Stimulated activated CD4-positive, alpha-beta T cell treated with anti-CD3 and anti-CD28 coated beads, Interleukin-12 subunit alpha, Interleukin-12 subunit beta, amount 100 ng/mL, for 24 hours (primary cell): Measurements from ENCODE around the gene ERCC6L2.
A peak's percentile ranks its signal among the peaks of the same experiment; 100 is the strongest.

ENCODE experiments used
- DNase-seq, 2 experiments: peaks; one replicate each; pipeline ENCODE4 v3.0.0-alpha.2; 2020; ENCODE audit warnings: low read depth in 2 of 2

The ERCC6L2 gene

DNA sequence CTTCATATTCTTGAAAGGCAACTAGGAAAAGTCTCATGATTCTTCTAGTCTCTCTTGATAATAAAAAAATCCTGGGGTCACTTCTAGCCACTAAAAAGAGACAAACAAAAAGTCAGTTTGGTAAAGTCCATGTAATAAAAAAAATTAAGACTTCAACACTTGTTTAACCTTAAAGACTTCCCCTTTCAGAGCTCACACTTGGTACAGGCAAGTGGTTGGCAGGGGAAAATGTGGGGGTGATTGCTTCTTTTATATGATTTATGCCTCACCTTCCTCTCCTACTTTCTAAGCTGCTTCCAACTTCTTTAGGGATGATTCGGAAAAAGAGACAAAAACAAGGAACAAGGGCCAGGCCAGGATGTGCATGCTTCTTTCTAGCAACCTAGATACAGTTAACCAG, 5.1 kb upstream of the ERCC6L2 start:
- no peak for DNase-seq

DNA sequence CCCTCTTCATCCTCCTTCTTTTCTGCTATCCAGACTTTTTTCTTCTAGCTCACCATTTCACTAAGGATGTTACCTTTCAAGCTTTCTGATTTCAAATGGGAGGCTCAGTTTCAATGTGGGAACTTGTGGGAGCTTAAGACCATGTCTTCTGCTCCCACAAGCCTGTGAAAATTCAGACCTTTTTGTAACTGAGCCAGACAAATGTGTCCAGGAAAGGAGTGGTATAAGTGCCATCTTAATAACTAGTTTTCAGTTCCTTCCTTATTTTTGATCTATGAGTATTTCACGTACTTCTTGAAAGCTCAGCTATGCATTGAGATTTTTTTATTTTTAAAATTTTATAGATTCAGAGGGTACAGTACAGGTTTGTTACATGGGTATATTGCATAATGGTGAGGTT, 4.6 kb upstream of the ERCC6L2 start:
- no peak for DNase-seq

DNA sequence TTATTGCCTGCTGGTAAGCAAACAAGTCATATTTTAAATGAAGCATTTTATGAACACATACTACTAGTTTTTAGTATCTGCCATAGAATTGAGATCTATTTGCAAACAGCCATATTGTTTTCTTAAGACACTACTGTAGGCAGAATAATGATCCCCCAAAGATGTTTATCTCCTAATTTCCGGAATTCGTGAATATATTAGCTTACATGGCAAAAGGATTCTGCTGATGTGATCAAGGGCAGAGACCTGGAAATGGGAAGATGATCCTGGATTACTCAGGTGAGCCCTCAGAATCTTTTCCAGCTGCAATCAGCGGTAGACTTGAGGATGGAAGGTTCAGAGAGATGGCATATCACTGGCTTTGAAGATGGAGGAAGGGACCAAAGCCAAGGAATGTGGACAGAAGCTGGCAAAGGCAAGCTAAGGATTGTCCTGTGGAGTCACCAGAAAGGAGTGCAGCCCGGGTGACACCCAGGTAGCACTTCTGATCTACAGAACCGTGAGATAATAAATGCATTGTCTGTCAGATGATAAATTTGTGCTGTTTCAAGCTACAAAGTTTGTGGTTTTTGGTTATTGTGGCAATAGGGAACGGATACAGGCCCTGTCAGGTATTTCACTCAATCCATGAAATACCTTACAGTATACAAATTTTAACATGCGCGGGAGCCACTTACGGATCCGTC, 1.0 kb upstream of the ERCC6L2 start:
- no peak for DNase-seq

GRCh38 chr9:95874989-95875304, 544 bp upstream of the ERCC6L2 start:
- peak; percentile 43 to 56 for DNase-seq

- no peak for DNase-seq
These were observed 600 bp downstream of the ERCC6L2 start for GRCh38 chr9:95876138-95876444.

DNA sequence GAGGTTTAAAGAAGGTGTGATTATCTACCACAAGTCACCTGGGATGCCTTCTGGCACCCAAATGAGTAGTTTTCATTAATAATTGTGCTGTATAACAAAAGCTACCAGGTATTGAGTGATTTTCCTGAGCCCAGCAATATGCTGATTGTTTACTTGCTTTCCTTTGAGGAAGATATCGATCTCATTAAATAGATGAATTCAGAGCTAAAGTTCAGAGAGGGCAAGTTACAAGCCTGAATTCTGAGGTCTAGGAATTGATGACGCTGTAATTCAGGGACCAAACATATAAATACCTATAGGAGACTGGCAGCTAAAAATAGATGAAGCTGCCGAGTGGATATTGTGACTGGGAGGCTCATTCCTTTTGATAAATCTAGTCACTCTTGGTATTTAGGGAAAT, 1.1 kb downstream of the ERCC6L2 start:
- no peak for DNase-seq

DNA sequence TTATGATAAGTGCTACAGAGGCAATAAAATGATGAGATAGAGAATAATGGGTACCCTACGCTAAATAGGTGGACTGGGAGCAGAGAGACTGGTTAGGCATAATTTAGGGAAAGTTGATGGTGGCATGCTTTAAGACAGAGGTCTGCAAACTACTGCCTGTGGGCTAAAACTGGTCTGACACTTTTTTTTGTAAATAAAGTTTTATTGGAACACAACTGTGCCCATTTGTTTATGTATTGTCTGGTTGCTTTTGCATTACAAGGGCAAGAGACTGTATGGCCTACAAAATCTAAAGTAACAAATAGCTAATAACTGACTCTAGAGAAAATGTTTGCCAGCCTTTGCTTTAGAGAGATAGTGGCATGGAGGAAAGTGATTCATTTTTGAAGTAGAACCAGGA, 2.5 kb downstream of the ERCC6L2 start:
- no peak for DNase-seq

GRCh38 chr9:95879591-95879990, 4.1 kb downstream of the ERCC6L2 start:
- no peak for DNase-seq

- no peak for DNase-seq
These were observed 4.7 kb downstream of the ERCC6L2 start for GRCh38 chr9:95880021-95880690.

DNA sequence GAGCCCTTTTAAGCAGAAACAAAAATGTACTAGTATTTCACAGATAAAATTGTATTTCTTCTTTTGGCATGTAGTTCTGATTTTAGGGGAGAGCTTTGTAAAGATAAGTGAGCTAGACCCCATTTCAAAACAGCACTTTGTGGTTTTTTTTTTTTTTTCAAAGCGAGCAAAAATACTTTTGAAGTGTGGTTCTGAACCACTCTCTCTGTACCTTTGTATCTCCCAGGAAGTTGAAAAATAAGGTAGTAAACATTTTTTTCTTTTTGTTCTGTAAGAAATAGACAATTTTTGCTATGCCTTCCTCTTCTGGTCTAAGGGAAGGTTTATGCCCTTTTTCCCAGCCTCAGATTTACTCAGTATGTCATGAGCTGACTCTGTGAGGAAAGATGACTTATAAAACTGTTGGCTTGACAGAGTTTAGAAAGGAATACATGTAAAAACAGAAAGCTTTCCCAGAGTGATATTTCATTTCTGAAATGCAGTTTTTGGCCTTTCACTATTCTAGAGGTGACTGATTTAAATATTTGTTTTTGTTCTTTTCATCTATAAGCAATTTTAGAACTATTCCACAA, 12.5 kb downstream of the ERCC6L2 start:
- no peak for DNase-seq

- no peak for DNase-seq
These were observed 15.1 kb downstream of the ERCC6L2 start for GRCh38 chr9:95890594-95890993.

GRCh38 chr9:95891067-95891671, 15.7 kb downstream of the ERCC6L2 start:
- DNase-seq: no peak

DNA sequence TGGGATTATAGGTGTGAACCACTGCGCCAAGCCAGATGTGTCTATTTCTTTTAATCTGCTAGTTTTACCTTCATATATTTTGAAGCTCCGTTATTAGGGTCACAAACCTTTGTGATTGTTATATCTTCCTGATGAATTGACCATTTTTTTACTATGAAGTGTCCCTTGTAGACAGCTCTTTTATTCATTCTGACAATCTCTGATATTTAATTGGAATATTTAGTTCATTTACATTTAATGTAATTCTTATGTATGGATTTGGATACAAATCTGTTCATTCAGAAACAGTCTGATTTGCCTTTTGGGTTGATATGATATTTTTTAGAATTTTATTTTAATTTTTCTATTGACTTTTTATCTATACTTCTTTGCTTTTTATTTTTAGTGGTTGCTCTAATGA, 17.2 kb downstream of the ERCC6L2 start:
- no peak for DNase-seq

GRCh38 chr9:95896580-95896979, 21.1 kb downstream of the ERCC6L2 start:
- DNase-seq: no peak

GRCh38 chr9:95901506-95901905, 26.0 kb downstream of the ERCC6L2 start:
- no peak for DNase-seq

GRCh38 chr9:95903398-95903797, 27.9 kb downstream of the ERCC6L2 start:
- no peak for DNase-seq

- no peak for DNase-seq
These were observed 32.3 kb downstream of the ERCC6L2 start for GRCh38 chr9:95907794-95908193.

- no peak for DNase-seq
These were observed 34.7 kb downstream of the ERCC6L2 start for GRCh38 chr9:95910023-95910707.

DNA sequence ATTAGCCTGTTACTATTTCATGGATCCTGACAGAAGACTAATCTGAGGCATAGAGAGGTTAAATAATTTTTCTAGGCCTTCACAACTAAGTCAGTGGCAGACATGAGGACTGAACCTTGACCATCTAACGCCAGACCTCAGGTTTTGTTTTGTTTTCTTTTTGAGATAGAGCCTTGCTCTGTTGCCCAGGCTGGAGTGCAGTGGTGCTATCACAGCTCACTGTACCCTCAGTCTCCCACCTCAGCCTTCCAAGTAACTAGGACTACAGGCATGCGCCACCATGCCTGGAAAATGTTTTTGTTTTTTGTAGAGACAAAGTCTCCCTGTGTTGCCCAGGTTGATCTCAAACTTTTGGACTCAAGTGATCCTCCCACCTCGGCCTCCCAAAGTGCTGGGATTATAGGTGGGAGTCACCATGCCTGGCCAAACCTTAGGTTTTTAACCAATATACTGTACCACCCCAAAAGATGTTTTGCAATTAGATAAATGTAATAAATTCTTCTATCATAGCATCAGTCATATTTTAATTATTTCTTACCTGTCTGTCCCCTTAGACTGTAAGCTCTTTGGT, 35.4 kb downstream of the ERCC6L2 start:
- no peak for DNase-seq

GRCh38 chr9:95912773-95913172, 37.3 kb downstream of the ERCC6L2 start:
- DNase-seq: no peak

GRCh38 chr9:95920017-95920416, 44.5 kb downstream of the ERCC6L2 start:
- no peak for DNase-seq

DNA sequence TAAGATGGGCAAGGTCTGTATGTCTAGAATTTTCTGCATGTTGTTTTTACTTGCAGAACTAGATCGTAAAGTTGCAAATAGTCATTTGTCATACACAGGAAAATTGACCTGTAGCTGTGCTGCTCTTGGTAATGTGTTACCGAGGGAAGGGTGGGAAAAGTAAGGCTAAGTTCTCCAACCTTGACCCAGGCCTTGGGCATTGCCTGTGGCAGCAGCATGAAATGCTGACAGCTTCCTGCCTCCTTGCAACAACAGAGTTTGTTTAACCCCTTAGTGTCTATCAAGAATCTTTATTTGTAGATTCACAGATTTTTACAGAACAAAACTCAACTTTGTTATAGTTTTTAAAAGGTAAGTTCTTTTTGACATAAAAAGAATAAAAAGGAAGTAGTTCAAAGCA, 48.3 kb downstream of the ERCC6L2 start:
- DNase-seq: no peak
